Mucosa of descending colon (tissue), 3 donors: ENCODE data around the gene RPUSD3. TPM values are rescaled to one million over a fixed set of nuclear protein-coding genes. Genes with fewer than 3 reads are reported as not detected.
"Not testable (repeated sequence)": the region's sequence is repeated elsewhere in the genome, so short reads cannot be mapped to it uniquely, and the experiment has no call there.

Experiments used
- ATAC-seq: fragments of 200-7000 bp; cut with Tn5 transposase; one replicate; pipeline ENCODE4 v1.9.1; 2020; ENCODE audit warnings: mild to moderate bottlenecking, moderate library complexity
- DNase-seq, 3 donors: peaks; one replicate each; pipeline ENCODE4 v3.0.0-alpha.2; 2020
- H3K36me3 ChIP-seq: fragments of 200-600 bp; one replicate; pipeline ENCODE4 v1.8.0; 2021; ENCODE audit warnings: low read depth, mild to moderate bottlenecking
- H3K4me1 ChIP-seq: fragments of 200-600 bp; one replicate; pipeline ENCODE4 v1.8.0; 2021; ENCODE audit warnings: low read depth, mild to moderate bottlenecking
- H3K4me3 ChIP-seq: fragments of 200-600 bp; one replicate; pipeline ENCODE4 v1.8.0; 2021; ENCODE audit warnings: mild to moderate bottlenecking
- H3K9me3 ChIP-seq: fragments of 200-600 bp; one replicate; pipeline ENCODE4 v1.8.0; 2021; ENCODE audit warnings: mild to moderate bottlenecking
- intact Hi-C, 2 donors: fragments of 100-400 bp; cut with DNase I in 1 of 2; cut with micrococcal nuclease in 1 of 2; formaldehyde crosslinking; loops; one replicate each; pipeline versions ENCODE4 v1.11.0 to v1.11.1; 2022; cut with DNase I, micrococcal nuclease
- total RNA-seq, 3 donors: library from RNA; stranded (reverse); fragmentation: NEBNext Ultra II Directional in 2 of 3; extraction: Animal tissue kit (Norgen Biotek cat#: 25700) in 2 of 3; gene quantifications; one replicate each; pipeline versions ENCODE4 v1.2.1 to v1.2.4, GENCODE V29; 2021 to 2023
- TF ChIP-seq, protein P1 (sequence below): fragments of 200-600 bp; IDR thresholded peaks from one replicate; pipeline ENCODE4 v1.8.0; 2022; ENCODE audit warnings: antibody characterized with exemption, mild to moderate bottlenecking
- donor health status: DM: no; HTN: no; CAD: no; lungs with moderate emphysema.
- donor health status: DM: no; HTN: no; CAD: no.
- donor health status: DM: no; HTN: yes; CAD: no.

The RPUSD3 gene
- total RNA-seq, 3 donors from 2014 or later, result 26.1 to 35.6 (median 28.6) TPM

DNA sequence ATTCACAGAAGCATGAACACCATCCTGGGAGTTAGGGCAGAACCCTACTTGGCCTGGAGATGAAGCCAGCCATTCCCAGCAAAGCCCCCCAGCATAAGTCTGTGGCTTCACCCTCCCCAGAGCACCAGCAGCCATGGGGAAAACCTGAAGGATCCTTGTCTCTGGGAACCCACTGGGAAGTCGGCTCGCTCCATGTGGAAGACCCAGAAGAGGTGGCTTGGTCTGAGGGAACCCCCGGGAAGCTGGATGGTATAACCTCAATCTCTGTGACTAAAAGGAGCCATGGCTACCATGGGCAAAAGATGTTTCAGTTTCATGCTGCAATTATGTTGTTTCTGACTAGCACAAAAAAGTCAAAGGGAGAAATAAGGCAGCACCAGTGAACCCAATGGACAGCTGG is 11.8 kb upstream of the RPUSD3 start:
- no peaks in the 10 kb centered on the region for H3K4me1 ChIP-seq
- no peaks in the 10 kb centered on the region for H3K9me3 ChIP-seq
- intact Hi-C loops, result no loop called here
- ATAC-seq, result no peak
- no peaks in the 10 kb centered on the region for H3K36me3 ChIP-seq
- TF ChIP-seq, protein P1, sequence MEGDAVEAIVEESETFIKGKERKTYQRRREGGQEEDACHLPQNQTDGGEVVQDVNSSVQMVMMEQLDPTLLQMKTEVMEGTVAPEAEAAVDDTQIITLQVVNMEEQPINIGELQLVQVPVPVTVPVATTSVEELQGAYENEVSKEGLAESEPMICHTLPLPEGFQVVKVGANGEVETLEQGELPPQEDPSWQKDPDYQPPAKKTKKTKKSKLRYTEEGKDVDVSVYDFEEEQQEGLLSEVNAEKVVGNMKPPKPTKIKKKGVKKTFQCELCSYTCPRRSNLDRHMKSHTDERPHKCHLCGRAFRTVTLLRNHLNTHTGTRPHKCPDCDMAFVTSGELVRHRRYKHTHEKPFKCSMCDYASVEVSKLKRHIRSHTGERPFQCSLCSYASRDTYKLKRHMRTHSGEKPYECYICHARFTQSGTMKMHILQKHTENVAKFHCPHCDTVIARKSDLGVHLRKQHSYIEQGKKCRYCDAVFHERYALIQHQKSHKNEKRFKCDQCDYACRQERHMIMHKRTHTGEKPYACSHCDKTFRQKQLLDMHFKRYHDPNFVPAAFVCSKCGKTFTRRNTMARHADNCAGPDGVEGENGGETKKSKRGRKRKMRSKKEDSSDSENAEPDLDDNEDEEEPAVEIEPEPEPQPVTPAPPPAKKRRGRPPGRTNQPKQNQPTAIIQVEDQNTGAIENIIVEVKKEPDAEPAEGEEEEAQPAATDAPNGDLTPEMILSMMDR, result no peak
- H3K4me3 ChIP-seq, result no peak overlapping the region
- DNase-seq, result no peak

DNA sequence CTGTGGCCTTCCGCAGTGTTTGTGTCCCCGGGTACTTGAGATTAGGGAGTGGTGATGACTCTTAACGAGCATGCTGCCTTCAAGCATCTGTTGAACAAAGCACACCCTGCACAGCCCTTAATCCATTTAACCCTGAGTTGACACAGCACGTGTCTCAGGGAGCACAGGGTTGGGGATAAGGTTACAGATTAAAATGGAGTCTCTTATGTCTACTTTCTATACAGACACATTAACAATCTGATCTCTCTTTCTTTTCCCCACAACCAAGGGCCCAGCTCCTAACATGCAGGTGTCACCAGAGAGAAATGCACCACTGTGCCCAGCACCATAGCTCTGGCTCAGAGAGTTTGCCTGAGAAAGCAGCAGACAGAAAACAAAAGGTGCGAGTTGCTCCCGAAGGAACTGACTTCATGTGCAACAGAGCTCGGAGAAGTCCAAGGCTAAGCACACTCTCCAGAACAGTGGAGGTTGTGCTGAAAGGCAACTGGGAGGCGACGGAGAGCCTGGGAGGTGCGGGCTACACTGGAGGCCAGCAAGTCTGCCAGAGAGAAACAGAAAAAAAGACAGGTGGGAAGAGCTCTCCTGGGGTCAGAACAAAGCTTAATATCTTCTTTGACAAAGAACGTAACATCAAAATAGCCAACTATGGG is 10.6 kb upstream of the RPUSD3 start:
- H3K9me3 ChIP-seq, DNase-seq, intact Hi-C loops, ATAC-seq, H3K36me3 ChIP-seq, H3K4me3 ChIP-seq, H3K4me1 ChIP-seq: not testable (repeated sequence)

DNA sequence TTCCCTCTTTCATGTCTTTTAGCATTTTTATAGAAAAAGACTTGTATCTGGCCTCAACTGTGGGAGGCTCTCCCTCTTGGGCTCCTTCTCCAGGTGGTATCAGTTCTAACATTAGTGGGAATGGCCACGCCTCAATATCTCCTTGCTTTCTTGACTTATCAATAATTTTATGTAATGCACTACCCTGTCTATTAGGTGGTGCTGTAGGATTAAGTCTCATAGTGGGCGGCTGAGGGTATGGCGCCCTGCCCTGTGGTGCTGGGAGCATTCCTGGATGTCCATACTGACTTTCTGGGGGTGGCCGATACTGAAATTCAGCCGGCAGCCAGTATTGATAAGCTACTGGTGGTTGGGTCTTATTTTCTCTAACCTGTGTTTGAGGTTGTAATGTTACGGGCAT is 8.7 kb upstream of the RPUSD3 start:
- no peaks in the 10 kb centered on the region for H3K9me3 ChIP-seq
- H3K4me3 ChIP-seq, result no peak overlapping the region
- no peaks in the 10 kb centered on the region for H3K36me3 ChIP-seq
- no peaks in the 10 kb centered on the region for H3K4me1 ChIP-seq
- no peak for DNase-seq
- TF ChIP-seq, protein P1, result no peak
- no peak for ATAC-seq
- intact Hi-C loops, result no loop called here

DNA sequence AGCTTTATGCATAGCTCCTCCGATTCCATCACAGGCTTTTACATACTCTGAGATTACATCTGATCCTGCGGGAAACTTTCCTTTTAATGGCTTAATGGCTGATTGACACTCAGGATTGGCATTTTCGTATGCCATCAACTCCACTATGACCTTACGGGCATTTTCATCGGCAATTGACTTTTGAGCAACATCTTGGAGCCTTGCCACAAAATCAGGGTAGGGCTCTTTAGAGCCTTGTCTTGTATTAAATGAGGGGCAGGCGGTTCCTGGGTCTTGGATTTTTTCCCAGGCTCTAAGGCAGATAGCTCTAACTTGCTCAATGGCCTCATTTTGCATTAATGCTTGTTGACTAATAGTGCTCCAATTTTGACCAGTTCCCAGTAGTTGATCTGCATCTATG is 8.1 kb upstream of the RPUSD3 start:
- intact Hi-C loops, H3K36me3 ChIP-seq, ATAC-seq, H3K9me3 ChIP-seq, H3K4me3 ChIP-seq, H3K4me1 ChIP-seq: not testable (repeated sequence)
- DNase-seq, result peak in 1 of 3 donors; percentile 52

DNA sequence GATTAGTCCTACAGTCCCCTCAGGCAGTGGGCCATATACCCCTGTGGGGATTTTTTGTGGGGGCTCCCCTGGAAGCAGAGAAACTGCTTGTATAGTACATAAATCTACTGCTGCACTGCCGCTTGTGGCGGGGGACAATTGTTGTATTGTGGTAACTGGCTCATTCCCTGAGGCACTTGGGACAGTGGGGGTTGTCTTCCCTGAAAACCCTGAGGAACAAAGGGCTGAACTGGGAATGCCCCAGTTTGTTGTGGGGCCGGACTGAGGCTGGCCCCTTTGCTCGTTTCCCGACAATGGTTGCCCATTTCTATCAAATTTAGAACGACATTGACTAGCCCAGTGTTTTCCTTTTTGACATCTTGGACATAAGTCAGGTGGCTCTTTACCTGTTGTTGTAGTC is 7.6 kb upstream of the RPUSD3 start:
- ATAC-seq, H3K9me3 ChIP-seq, H3K4me1 ChIP-seq, H3K36me3 ChIP-seq, H3K4me3 ChIP-seq, intact Hi-C loops: not testable (repeated sequence)
- peak in 1 of 3 donors; percentile 1 for DNase-seq

DNA sequence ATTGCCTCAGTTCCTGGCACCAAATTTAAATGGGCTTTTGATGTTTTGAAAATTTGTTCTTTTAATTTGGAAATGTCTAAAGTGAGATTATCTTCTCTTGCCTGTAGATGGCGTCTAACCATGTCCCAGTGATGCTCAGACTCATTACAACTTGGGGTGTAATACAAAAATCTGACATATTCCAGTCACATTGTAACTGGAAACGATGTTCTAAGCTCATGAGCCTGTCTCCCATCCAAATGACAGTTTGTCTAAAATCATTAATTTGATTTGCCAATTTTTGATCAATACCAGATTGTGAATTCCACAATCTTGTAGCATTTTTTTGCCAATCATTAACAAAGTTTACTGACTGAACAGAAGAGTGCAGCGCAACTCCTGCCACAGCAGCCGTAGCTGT is 5.1 kb upstream of the RPUSD3 start:
- H3K4me3 ChIP-seq, H3K4me1 ChIP-seq, intact Hi-C loops, H3K9me3 ChIP-seq, ATAC-seq, H3K36me3 ChIP-seq: not testable (repeated sequence)
- peak in 1 of 3 donors; percentile 5 for DNase-seq

DNA sequence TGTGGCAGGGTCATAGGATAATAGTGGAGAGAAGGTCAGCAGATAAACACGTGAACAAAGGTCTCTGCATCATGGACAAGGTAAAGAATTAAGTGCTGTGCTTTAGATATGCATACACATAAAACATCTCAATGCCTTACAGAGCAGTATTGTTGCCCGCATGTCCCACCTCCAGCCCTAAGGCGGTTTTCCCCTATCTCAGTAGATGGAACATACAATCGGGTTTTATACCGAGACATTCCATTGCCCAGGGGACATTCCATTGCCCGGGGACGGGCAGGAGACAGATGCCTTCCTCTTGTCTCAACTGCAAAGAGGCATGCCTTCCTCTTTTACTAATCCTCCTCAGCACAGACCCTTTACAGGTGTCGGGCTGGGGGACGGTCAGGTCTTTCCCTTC is 4.1 kb upstream of the RPUSD3 start:
- H3K4me1 ChIP-seq, intact Hi-C loops, H3K4me3 ChIP-seq, DNase-seq, H3K36me3 ChIP-seq, ATAC-seq, H3K9me3 ChIP-seq: not testable (repeated sequence)

DNA sequence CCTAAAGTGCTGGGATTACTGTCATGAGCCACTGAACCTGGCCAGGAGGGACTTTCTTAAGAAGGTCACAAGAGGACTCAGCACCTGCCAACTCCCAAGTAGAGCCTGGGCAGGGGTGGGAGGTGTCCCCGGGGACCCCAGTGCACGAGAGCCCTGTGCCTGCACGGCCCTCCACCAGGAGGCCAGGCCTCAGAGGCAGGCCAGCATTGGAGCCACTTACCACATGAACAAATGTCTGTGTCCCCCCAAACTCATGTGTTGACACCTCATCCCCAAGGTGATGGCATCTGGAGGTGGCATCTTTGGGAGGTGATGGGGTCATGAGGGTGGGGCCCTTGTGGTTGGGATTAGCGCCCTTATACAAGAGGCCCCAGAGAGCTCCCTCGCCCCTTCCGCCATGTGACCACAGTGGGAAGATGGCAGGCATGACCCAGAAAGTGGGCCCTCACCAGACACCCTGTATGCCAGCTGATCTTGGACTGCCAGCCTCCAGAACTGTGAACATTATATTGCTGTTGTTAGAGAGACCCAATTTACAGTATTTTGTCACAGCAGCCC is 3.2 kb upstream of the RPUSD3 start:
- ATAC-seq (no peak), DNase-seq (peak in 1 of 3 donors; percentile 41)
- TF ChIP-seq, protein P1, result no peak
- intact Hi-C loops, result no loop called here
- no peaks in the 10 kb centered on the region for H3K36me3 ChIP-seq
- H3K9me3 ChIP-seq, result no peaks in the 10 kb centered on the region
- H3K4me1 ChIP-seq, result peaks cover 7% of the 10 kb centered on the region
- no peak overlapping the region for H3K4me3 ChIP-seq
